Body of pancreas (tissue), 4 donors: ENCODE results near the gene ACOT6. TPM values are rescaled to one million over a fixed set of nuclear protein-coding genes. Genes with fewer than 3 reads are reported as not detected.

Source experiments
- ATAC-seq: fragments of 150-250 bp; one replicate; pipeline ENCODE4 v1.9.1; 2016
- DNase-seq, 4 donors: peaks; one replicate each; pipeline ENCODE4 v3.0.0-alpha.2; 2019
- H3K27ac ChIP-seq, 4 donors: fragments of 200-600 bp; sonication (generic); 1 replicate in 3 of 4; 2 replicates in 1 of 4; pipeline versions ENCODE4 v1.5.1 to v1.6.1; 2016 to 2019; ENCODE audit warnings: mild to moderate bottlenecking in 1 of 4, mixed read lengths in 1 of 4, moderate library complexity in 1 of 4
- H3K27me3 ChIP-seq, 2 donors: fragments of 200-600 bp; sonication (generic); one replicate each; pipeline ENCODE4 v1.6.0; 2016; ENCODE audit warnings: mild to moderate bottlenecking in 1 of 2
- H3K36me3 ChIP-seq, 2 donors: fragments of 200-600 bp; sonication (generic); replicated peaks in 1 of 2; 2 replicates each; pipeline ENCODE4 v1.5.1; 2016; ENCODE audit warnings: low read depth in 2 of 2; ENCODE audit not compliant: insufficient read depth in 1 of 2
- H3K4me1 ChIP-seq: fragments of 200-600 bp; sonication (generic); one replicate; pipeline ENCODE4 v1.6.0; 2016
- H3K4me3 ChIP-seq, 2 donors: fragments of 200-600 bp; sonication (generic); 1 replicate in 1 of 2; 2 replicates in 1 of 2; pipeline ENCODE4 v1.5.1; 2016 to 2019
- H3K9me3 ChIP-seq, 3 donors: fragments of 200-600 bp; sonication (generic); 1 replicate in 2 of 3; 2 replicates in 1 of 3; pipeline ENCODE4 v1.5.1; 2016
- CTCF ChIP-seq, 7 experiments: fragments of 450-650 bp in 4 of 7; fragments of 200-600 bp in 3 of 7; sonication (generic) in 3 of 7; IDR thresholded peaks; one replicate each; pipeline ENCODE4 v1.5.1; 2016 to 2019; ENCODE audit warnings: antibody characterized with exemption in 7 of 7
- POLR2A ChIP-seq, 3 donors: fragments of 450-650 bp; IDR thresholded peaks; one replicate each; pipeline ENCODE4 v1.6.1; 2016; ENCODE audit warnings: antibody characterized with exemption in 3 of 3, mild to moderate bottlenecking in 2 of 3
- WGBS, 2 donors: methylation state at CpG; one replicate each; pipeline ENCODE4 v1.1.5; 2017; 5-methylcytosine and 5-hydroxymethylcytosine counted together
- intact Hi-C: fragments of 100-400 bp; cut with DNase I; formaldehyde crosslinking; loops from one replicate; pipeline ENCODE4 v1.15.1; 2023
- total RNA-seq, 2 donors: library from RNA; depleted of rRNA; stranded (reverse); fragments of >200 nt; gene quantifications; one replicate each; pipeline ENCODE4 v1.1.0, GENCODE V29; 2016

ACOT6 gene
- total RNA-seq, 2 donors from 2014 or later = not detected

- no peaks in the 10 kb centered on the region for H3K9me3 ChIP-seq
- H3K27me3 ChIP-seq = no peaks in the 10 kb centered on the region
- TF ChIP-seq POLR2A (IDR thresholded peaks at IDR 0.05) (no peak), CTCF (IDR thresholded peaks at IDR 0.05) (no peak)
- H3K4me1 ChIP-seq = no peaks in the 10 kb centered on the region
- 72 to 93% methylated on average over 3 of the region's 3 CpGs for WGBS, 2 donors
- intact Hi-C loops = no loop called here
- ATAC-seq (no peak), DNase-seq (no peak)
- no peak overlapping the region for H3K4me3 ChIP-seq
- no peaks in the 10 kb centered on the region for H3K36me3 ChIP-seq
- H3K27ac ChIP-seq = no peak overlapping the region
Observed at GRCh38 chr14:73606271-73606670, 6.0 kb upstream of the ACOT6 start.

GRCh38 chr14:73607241-73607640 lies 5.1 kb upstream of the ACOT6 start:
- H3K9me3 ChIP-seq = no peaks in the 10 kb centered on the region
- TF ChIP-seq CTCF (IDR thresholded peaks at IDR 0.05) (no peak), POLR2A (IDR thresholded peaks at IDR 0.05) (no peak)
- no peak overlapping the region for H3K4me3 ChIP-seq
- H3K27ac ChIP-seq = no peak overlapping the region
- H3K36me3 ChIP-seq = no peaks in the 10 kb centered on the region
- no peak for ATAC-seq
- H3K4me1 ChIP-seq = peaks cover 4% of the 10 kb centered on the region
- intact Hi-C loops = no loop called here
- WGBS, 2 donors = 92 to 100% methylated on average over 1 of the region's 1 CpG
- DNase-seq = no peak
- no peaks in the 10 kb centered on the region for H3K27me3 ChIP-seq

DNA sequence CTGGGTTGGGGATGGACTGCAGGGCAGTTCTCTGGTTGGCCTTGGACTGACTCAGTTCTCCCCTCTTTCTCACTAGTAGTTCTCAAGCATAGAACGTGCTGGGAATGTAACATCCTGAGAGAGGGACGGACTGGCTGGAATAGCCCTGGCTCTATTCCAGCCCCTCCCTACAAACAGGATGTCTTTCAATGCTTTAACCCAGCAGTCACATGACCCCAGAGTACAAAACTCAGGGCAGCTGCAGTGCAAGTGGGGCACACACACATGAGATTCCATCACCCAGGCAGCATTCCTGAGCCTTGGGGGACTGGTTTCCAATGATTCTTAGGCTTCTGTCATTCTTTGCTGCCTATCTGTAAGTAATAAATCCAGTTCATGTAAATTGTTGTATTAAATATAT lies 1.6 kb upstream of the ACOT6 start:
- Histone ChIP-seq H3K9me3 (no peaks in the 10 kb centered on the region), H3K27me3 (no peaks in the 10 kb centered on the region), H3K36me3 (no peaks in the 10 kb centered on the region), H3K4me1 (peaks cover 8% of the 10 kb centered on the region), H3K4me3 (no peak overlapping the region), H3K27ac (no peak overlapping the region)
- no peak for DNase-seq
- intact Hi-C loops = no loop called here
- no peak for TF ChIP-seq CTCF (IDR thresholded peaks at IDR 0.05)
- TF ChIP-seq POLR2A (IDR thresholded peaks at IDR 0.05) = no peak
- WGBS, 2 donors = 28 to 40% methylated on average over 2 of the region's 2 CpGs
- ATAC-seq = no peak

GRCh38 chr14:73613046-73613383 lies 698 bp downstream of the ACOT6 start:
- TF ChIP-seq POLR2A (IDR thresholded peaks at IDR 0.05) (no peak), CTCF (IDR thresholded peaks at IDR 0.05) (no peak)
- DNase-seq (no peak), ATAC-seq (peak; percentile 41)
- H3K4me3 ChIP-seq = peak overlapping the region; percentile 43 to 64
- H3K4me1 ChIP-seq = peaks cover 8% of the 10 kb centered on the region
- H3K27me3 ChIP-seq = no peaks in the 10 kb centered on the region
- no peaks in the 10 kb centered on the region for H3K36me3 ChIP-seq
- H3K27ac ChIP-seq = peak overlapping the region in 3 of 4 donors; percentile 72 to 82 (median 80)
- intact Hi-C loops = no loop called here
- 1% methylated on average over 7 to 13 of the region's 13 CpGs for WGBS, 2 donors
- no peaks in the 10 kb centered on the region for H3K9me3 ChIP-seq

GRCh38 chr14:73613419-73613963 lies 1.2 kb downstream of the ACOT6 start:
- intact Hi-C loops = no loop called here
- Histone ChIP-seq H3K27me3 (no peaks in the 10 kb centered on the region), H3K36me3 (no peaks in the 10 kb centered on the region), H3K9me3 (no peaks in the 10 kb centered on the region), H3K4me3 (no peak overlapping the region), H3K4me1 (peaks cover 8% of the 10 kb centered on the region), H3K27ac (no peak overlapping the region)
- WGBS, 2 donors = 75 to 78% methylated on average over 3 of the region's 3 CpGs
- ATAC-seq (no peak), DNase-seq (no peak)
- no peak for TF ChIP-seq POLR2A (IDR thresholded peaks at IDR 0.05)
- TF ChIP-seq CTCF (IDR thresholded peaks at IDR 0.05) = no peak
